Smooth muscle cell (in vitro differentiated cells): ENCODE measurements around the gene USF2. TPM values are rescaled to one million over a fixed set of nuclear protein-coding genes. Genes with fewer than 3 reads are reported as not detected.

Experiments
- DNase-seq: peaks from one replicate; lab custom pipeline; 2025; ENCODE audit not compliant: unreplicated experiment; lab: John Stamatoyannopoulos, UW
- H2AFZ ChIP-seq: fragments of 200-600 bp; sonication (generic); 2 replicates; pipeline ENCODE4 v1.6.0; 2016; ENCODE audit warnings: antibody characterized with exemption, low read depth, mild to moderate bottlenecking
- H3F3A ChIP-seq: fragments of 200-600 bp; sonication (generic); 2 replicates; pipeline ENCODE4 v1.6.0; 2017; ENCODE audit warnings: antibody characterized with exemption, low read depth
- H3K27ac ChIP-seq: fragments of 200-600 bp; sonication (generic); 2 replicates; pipeline ENCODE4 v1.5.1; 2016; ENCODE audit warnings: low read depth, mild to moderate bottlenecking
- H3K27me3 ChIP-seq: fragments of 200-600 bp; sonication (generic); 2 replicates; pipeline ENCODE4 v1.6.1; 2016; ENCODE audit warnings: low read depth, mild to moderate bottlenecking
- H3K36me3 ChIP-seq: fragments of 200-600 bp; sonication (generic); 2 replicates; pipeline ENCODE4 v1.5.1; 2016; ENCODE audit warnings: low read depth
- H3K4me1 ChIP-seq: fragments of 200-600 bp; sonication (generic); 2 replicates; pipeline ENCODE4 v1.5.1; 2016; ENCODE audit warnings: low read depth
- H3K4me2 ChIP-seq: fragments of 200-600 bp; sonication (generic); 2 replicates; pipeline ENCODE4 v1.6.0; 2016; ENCODE audit warnings: mild to moderate bottlenecking
- H3K4me3 ChIP-seq: fragments of 200-600 bp; sonication (generic); 2 replicates; pipeline ENCODE4 v1.5.1; 2016; ENCODE audit warnings: mild to moderate bottlenecking
- H3K79me2 ChIP-seq: fragments of 200-600 bp; sonication (generic); 2 replicates; pipeline ENCODE4 v1.6.0; 2016; ENCODE audit warnings: low read depth, mild to moderate bottlenecking
- H3K9ac ChIP-seq: fragments of 200-600 bp; sonication (generic); 2 replicates; pipeline ENCODE4 v1.6.0; 2016; ENCODE audit warnings: low read depth
- H3K9me3 ChIP-seq: fragments of 200-600 bp; sonication (generic); replicated peaks from 2 replicates; pipeline ENCODE4 v1.5.1; 2016; ENCODE audit warnings: low read depth
- H4K20me1 ChIP-seq: fragments of 200-600 bp; sonication (generic); 2 replicates; pipeline ENCODE4 v1.6.0; 2016; ENCODE audit warnings: low read depth
- WGBS: methylation state at CpG from one replicate; pipeline ENCODE4 v1.1.7; 2016; ENCODE audit warnings: low lambda C conversion rate; 5-methylcytosine and 5-hydroxymethylcytosine counted together
- polyA plus RNA-seq: library from polyadenylated mRNA; unstranded; fragments of >200 nt; fragmentation: Nextera tagmentation; extraction: Ambion mirVana; gene quantifications from 2 replicates; pipeline ENCODE4 v1.2.1, GENCODE V29; 2016
- total RNA-seq: library from RNA; depleted of rRNA; stranded (reverse); fragments of >200 nt; gene quantifications from 2 replicates; pipeline ENCODE4 v1.2.3, GENCODE V29; 2014
- TF ChIP-seq, protein P1 (sequence below): fragments of 200-600 bp; sonication (generic); IDR thresholded peaks from 2 replicates; pipeline ENCODE4 v1.5.1; 2017; ENCODE audit warnings: borderline replicate concordance, mild to moderate bottlenecking, antibody characterized with exemption; ENCODE audit not compliant: insufficient read depth, poor library complexity, severe bottlenecking

The USF2 gene
- total and polyA plus RNA-seq, 2 experiments from 2014 or later: 20.0 to 34.4 TPM

DNA sequence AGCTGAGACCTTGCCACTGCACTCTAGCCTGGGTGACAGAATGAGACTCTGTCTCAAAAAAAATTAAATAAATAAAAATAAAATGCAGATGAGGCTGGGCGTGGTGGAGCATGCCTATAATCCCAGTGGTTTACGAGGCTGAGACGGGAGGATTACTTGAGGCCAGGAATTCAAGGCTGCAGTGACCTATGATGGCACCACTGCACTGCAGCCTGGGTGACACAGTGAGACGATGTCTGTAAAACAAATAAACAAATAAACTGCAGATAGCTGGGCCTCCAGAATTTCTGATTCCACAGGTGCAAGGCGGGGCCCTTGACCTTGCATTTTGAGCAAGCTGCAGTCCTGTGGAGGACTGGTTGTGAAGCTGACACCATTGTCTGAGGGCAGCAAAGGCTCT, 20.1 kb downstream of the USF2 start:
- Histone ChIP-seq H3K36me3 (no peaks in the 10 kb centered on the region), H3K79me2 (no peaks in the 10 kb centered on the region), H3K9ac (no peak overlapping the region), H3F3A (no peaks in the 10 kb centered on the region), H3K4me3 (no peak overlapping the region), H4K20me1 (no peaks in the 10 kb centered on the region), H3K9me3 (no peaks in the 10 kb centered on the region), H3K27ac (no peak overlapping the region), H2AFZ (no peak overlapping the region), H3K4me2 (no peak overlapping the region), H3K27me3 (no peaks in the 10 kb centered on the region), H3K4me1 (no peaks in the 10 kb centered on the region)
- TF ChIP-seq, protein P1, sequence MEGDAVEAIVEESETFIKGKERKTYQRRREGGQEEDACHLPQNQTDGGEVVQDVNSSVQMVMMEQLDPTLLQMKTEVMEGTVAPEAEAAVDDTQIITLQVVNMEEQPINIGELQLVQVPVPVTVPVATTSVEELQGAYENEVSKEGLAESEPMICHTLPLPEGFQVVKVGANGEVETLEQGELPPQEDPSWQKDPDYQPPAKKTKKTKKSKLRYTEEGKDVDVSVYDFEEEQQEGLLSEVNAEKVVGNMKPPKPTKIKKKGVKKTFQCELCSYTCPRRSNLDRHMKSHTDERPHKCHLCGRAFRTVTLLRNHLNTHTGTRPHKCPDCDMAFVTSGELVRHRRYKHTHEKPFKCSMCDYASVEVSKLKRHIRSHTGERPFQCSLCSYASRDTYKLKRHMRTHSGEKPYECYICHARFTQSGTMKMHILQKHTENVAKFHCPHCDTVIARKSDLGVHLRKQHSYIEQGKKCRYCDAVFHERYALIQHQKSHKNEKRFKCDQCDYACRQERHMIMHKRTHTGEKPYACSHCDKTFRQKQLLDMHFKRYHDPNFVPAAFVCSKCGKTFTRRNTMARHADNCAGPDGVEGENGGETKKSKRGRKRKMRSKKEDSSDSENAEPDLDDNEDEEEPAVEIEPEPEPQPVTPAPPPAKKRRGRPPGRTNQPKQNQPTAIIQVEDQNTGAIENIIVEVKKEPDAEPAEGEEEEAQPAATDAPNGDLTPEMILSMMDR: no peak
- 61% methylated on average over 5 of the region's 5 CpGs for WGBS
- no peak for DNase-seq

DNA sequence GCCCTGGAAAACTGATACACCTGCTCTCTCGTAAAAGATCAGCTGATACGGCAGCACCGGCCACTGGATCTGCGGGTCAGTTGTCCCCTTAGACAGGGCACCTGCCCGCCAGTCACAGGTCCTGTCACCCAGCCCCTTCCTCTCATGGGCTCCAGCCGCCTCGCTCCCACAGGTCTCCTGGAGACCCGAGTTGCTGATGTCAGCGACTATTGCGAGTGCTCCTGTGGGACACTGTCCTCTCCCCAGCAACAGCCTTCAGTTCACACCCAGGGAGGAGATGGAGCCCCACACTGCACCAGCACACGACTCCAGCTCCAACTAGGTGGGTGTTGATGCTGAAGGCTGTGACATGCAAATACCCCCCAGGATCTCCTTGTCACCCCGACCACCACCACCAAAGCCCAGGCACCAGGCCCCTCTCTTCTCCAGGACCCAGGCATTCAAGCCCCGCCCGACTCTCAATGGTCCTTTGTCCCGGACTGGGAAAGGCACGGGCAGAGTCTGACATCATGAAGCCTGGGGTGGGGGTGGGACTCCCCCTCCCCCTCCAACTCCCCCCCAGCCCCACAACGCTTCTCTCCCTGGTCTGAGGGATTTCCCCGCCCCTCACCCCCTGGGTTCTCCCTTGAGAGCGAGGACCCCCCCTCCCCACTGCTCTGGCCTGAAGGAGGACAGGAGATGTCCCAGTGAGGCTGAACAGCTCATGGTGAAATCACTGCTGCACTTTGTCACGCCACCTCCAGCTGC, 21.8 kb downstream of the USF2 start:
- Histone ChIP-seq H3K9me3 (no peaks in the 10 kb centered on the region), H3K27me3 (no peaks in the 10 kb centered on the region), H3K9ac (no peak overlapping the region), H3K4me1 (no peaks in the 10 kb centered on the region), H3K4me2 (no peak overlapping the region), H3K79me2 (no peaks in the 10 kb centered on the region), H3K36me3 (no peaks in the 10 kb centered on the region), H3K27ac (no peak overlapping the region), H3F3A (no peaks in the 10 kb centered on the region), H3K4me3 (no peak overlapping the region), H2AFZ (no peak overlapping the region), H4K20me1 (no peaks in the 10 kb centered on the region)
- DNase-seq: no peak
- TF ChIP-seq, protein P1: no peak
- WGBS: 78% methylated on average over 20 of the region's 20 CpGs

DNA sequence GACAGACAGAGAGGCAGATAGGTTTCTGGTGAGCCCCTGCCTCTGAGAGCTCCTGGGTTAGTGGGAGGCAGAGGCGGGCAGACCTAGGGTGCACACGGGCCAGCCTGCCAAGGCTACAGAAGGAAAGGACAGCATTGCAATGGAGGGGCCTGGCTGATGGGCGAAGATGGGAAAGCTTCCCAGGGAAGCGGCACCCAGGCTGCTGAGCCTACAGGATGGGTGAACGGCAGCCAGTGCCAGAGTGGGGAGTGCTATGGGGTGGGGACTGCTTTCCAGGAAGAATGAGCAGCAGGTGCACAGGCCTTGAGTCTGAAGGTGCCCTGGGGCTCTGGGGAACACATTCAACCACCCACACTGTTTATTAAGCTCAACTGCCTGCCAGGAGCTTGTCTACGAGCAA, 22.5 kb downstream of the USF2 start:
- H3K27ac ChIP-seq: no peak overlapping the region
- no peaks in the 10 kb centered on the region for H3K36me3 ChIP-seq
- H3K4me1 ChIP-seq: no peaks in the 10 kb centered on the region
- no peak for DNase-seq
- H3K9ac ChIP-seq: no peak overlapping the region
- no peaks in the 10 kb centered on the region for H3K79me2 ChIP-seq
- TF ChIP-seq, protein P1: no peak
- no peaks in the 10 kb centered on the region for H3F3A ChIP-seq
- H3K9me3 ChIP-seq: no peaks in the 10 kb centered on the region
- H3K27me3 ChIP-seq: no peaks in the 10 kb centered on the region
- no peaks in the 10 kb centered on the region for H4K20me1 ChIP-seq
- no peak overlapping the region for H3K4me2 ChIP-seq
- H2AFZ ChIP-seq: no peak overlapping the region
- WGBS: 78% methylated on average over 6 of the region's 6 CpGs
- no peak overlapping the region for H3K4me3 ChIP-seq

DNA sequence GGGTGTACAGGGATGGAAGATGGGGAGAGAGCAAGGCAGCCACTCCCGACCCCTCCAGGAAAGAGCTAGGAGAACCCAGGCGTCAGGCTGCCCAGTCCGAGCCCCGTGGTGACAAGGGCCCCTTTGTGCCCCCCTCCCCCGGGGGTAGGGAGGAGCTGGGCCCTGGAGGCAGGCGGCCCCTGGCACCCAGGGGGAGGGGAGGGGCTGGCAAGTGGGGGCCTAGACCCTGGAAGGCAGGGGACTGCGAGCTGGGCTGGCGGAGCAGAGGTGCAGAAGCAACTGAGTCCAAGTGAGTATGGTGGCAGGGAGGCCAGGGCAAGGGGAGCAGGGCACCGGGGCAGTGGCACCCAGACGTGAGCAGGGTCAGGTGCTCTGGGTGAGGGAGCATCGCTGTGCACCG, 23.2 kb downstream of the USF2 start, which contains the start of gene MAG:
TSS of gene MAG (plus strand) at position 246 of the 400 bp plus-strand sequence. CDS start 3,248 bp downstream, outside the sequence.
- Histone ChIP-seq H3K27me3 (no peaks in the 10 kb centered on the region), H3K4me1 (no peaks in the 10 kb centered on the region), H3K36me3 (no peaks in the 10 kb centered on the region), H3K9me3 (no peaks in the 10 kb centered on the region), H4K20me1 (no peaks in the 10 kb centered on the region), H3K79me2 (no peaks in the 10 kb centered on the region), H3K9ac (no peak within 1 kb of the TSS), H3F3A (no peaks in the 10 kb centered on the region), H3K4me2 (no peak within 1 kb of the TSS), H3K27ac (no peak within 1 kb of the TSS), H3K4me3 (no peak within 1 kb of the TSS), H2AFZ (no peak within 1 kb of the TSS)
- no peak for DNase-seq
- TF ChIP-seq, protein P1: no peak
- 92% methylated on average over 8 of the region's 12 CpGs for WGBS
